HCEC 1CT (cell line): Measurements from ENCODE around the gene ATP2C2.
"Not testable (repeated sequence)": the region's sequence is repeated elsewhere in the genome, so short reads cannot be mapped to it uniquely, and the experiment has no call there.

Source experiments
- DNase-seq: peaks from one replicate; pipeline ENCODE4 v3.0.0-alpha.2; 2017

ATP2C2 gene

DNA sequence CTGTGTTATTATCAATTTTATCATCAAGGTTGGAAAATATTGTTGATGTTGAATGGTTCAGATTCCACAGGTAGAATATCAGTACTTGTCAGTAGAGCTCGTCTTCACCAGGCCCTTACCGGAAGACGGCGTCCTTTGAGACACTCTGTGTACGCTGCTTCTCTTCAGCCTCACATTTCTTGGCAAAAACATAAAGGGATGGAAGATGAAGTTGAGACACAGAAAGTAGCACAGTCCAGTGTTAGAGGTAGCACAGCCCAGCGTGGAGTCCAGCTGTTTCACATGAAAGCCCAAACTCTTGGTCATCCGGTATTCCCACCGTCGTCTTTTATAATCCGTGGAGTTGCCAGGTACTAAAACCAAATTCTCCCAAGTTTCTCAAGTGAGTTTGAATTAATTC, 30.4 kb downstream of the ATP2C2 start:
- no peak for DNase-seq

DNA sequence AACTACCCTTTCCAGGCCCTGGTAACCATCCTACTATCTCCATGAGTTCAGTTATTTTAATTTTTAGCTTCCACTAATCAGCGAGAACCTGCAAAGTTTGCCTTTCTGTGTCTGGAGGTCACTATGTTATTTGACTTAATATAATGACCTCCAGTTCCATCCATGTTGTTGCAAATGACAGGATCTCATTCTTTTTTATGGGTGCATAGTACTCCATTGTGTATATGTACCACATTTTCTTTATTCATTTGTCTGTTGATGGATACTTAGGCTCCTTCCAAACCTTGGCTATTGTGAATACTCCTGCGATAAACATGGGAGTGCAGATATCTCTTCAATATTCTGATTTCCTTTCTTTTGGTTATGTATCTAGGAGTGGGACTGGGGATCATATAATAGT, 31.6 kb downstream of the ATP2C2 start:
- not testable (repeated sequence) for DNase-seq

DNA sequence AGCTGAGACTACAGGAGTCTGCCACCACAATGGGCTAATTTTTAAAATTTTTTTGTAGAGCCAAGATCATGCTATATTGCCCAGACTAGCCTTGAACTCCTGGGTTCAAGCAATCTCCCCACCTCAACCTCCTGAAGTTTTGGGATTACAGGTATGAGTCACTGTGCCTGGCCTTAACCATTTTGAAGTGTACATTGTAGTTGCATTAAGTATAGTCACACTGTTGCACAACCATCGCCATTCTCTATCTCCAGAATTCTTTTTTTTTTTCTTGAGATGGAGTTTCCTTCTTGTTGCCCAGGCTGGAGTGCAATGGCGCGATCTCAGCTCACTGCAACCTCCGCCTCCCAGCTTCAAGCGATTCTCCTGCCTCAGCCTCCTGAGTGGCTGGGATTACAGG, 35.1 kb downstream of the ATP2C2 start:
- DNase-seq = not testable (repeated sequence)

DNA sequence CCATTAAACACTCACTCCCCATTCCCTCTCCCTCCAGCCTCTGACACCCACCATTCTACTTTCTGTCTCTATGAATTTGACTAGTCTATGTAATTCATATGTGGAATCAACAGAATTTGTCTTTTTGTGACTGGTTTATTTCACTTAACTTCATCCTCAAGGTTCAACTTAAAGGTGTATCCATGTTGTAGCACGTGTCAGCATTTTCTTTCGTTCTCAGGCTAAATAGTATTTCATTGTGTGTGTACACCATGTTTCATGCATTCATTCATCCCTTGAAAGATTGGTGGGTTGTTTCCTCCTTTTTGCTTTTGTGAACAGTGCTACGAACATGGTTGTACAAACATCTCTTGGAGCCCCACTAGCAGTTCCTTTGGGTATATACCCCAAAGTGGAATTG, 36.0 kb downstream of the ATP2C2 start:
- no peak for DNase-seq

DNA sequence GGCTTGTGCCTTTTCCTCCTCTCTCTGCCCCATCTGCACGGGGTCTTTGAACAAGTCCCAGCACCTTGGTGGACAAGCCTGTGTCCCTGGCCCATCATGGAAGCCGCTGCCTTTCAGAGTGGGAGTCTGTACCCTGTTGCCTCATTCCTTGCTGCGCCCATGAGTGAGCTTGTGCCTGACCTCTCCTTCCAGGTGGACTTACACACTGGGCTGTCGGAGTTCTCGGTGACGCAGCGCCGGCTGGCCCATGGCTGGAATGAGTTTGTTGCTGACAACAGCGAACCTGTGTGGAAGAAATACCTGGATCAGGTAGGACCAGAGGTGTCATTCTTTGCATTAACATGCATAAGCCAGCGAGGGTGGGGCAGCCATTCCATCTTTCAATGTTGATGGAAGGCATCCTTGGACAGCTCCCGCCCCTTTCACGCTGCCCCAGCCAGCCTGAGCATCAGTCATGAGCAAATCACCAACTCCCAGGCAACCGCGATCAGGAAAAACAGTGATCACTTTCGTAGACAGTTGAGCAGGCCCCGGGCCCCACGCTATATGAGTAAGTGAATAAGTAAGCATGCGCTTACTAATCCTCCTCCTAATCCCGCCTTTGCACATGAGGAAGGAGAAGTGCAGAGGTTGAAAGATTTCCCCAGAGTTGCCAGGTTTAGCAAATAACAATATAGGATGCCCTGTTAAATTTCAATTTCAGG, 36.8 kb downstream of the ATP2C2 start:
- no peak for DNase-seq

DNA sequence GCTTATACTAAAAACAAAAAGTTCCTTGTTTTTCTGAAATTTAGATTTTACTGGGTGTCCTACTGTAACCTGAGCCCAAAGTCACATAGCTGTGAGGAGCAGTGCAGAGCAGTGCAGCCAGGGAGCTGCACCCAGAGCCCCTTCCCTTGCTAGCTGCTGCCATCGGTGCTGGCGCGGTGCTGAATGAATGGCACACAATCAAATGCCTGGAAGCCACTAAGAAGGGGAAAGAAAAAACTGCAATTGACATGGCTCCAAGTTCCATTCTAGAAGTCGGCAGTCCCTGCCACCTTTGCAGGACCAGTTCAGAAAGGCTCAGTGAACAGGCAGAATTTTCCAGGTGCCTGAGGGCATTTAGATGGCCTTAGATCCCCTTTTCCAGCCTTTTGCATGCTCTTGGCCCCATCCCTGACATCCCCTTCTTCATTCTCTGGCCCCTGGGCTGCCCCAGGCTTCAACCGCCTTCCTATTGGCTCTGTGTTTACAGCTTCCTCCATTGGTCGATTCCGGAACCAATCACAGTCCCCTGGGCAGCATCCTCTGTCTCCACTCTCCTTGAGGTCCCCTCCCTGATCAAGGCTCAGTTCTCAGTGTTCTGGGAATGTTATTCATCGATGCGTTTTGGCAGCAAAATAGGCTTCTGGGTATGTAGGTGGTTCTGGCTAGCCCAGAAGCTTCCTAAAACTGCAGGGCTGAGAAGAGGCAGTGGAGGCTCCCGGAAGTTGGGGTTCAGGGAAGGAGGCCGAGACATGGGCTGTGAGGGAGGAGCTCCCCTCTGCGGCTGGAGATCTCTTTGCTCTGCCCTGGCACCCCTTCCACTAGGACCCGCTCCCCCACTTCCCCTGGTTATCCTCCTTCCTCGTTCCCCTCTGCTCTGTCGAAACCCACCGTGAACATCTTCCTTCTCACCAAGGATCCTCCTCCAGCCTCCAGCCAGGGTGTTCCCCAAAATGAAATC, 37.9 kb downstream of the ATP2C2 start:
- DNase-seq = no peak

DNA sequence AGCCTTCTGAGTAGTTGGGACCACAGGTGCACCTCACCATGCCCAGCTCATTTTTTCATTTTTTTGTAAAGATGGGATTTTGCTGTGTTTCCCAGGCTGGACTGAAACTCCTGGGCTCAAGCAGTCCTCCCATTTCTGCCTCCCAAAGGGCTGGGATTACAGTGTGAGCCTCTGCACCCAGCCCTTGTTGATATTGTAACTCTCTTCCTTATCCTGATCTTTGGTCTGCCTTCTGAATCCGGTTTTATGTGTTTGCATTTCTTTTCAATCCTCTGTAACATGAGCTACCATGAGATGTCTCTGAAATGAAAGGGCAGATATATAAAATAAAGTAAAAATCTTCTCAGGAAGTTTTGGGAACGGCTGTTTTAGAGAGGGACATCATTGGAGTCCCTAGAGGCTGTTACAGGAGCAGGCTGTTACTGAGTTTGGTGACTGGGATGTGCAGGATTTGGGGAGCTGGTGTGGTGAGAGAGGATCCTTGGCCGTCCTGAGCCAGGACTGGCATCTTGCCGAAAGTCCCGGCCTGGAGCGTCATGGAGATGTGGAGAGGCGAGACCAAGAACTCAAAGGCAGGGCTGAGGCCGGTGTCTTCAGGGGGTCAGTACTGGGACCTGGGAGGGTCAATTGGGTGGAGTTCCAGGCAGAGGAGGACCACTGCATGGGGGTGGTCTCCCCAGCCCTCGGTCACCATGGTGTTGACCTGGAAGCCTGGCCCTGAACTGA, 39.4 kb downstream of the ATP2C2 start:
- DNase-seq = no peak

DNA sequence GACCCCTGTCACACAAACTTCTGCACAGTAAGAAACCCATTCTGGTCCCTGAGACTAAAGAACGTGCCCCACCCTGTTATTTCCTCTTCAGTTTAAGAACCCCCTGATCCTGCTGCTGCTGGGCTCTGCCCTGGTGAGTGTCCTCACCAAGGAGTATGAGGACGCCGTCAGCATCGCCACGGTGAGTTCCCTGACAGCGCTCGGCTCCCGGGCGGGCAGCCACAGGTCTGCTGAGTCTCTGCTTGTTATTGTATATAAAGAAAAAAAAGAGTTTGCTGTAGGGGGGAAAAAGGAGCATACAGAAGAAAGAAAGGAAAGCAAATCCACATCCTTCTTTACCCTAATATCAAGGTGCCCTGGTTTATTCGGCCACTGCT, 40.0 kb downstream of the ATP2C2 start:
- DNase-seq = no peak

DNA sequence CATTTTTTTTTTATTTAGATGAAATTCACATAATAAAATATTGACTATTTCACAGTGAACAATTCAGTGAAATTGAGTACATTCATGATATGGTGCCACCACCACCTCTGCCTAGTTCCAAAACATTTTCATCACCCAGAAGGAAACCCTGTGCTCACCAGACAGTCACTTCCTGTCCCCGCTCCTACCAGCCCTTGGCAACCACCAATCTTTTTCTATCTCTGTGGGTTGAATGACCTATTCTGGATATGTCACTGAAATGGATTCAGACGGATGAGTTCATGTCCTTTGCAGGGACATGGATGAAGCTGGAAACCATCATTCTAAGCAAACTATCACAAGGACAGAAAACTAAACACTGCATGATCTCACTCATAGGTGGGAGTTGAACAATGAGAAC, 40.5 kb downstream of the ATP2C2 start:
- DNase-seq = no peak

DNA sequence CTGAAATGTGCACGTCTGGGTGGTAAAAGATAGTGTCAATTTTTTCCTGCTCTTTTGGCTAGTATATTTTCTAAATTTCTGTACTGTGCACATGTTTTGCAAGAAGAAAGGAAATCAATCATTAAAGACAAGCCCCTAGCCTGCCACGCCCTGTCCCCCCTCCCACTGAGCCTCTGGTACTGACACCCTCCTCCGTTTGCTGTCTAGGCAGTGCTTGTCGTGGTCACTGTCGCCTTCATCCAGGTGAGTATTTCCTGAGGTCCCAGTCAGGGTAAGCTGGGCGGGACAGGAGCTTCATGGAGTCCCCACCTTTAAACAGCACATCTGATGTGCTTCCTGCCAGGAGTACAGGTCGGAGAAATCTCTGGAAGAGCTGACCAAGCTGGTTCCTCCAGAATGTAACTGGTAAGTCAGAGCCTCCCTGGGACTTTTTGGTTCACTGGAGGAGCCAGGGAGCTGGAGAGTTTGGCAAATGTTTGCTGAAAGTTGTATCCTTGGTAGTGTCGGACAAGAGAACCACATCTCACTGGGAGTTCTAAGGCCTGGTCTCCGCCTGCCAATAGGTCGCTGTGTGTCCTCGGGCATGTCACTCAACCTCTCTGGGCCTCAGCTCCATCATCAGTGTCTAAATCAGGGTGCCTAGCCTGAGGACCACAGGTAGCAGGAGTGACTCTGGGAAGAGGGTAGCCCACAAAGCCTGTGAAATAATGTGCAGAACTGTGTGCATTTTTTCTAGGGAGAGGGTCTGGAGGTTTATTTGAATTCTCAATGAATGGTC, 42.2 kb downstream of the ATP2C2 start:
- DNase-seq = no peak

DNA sequence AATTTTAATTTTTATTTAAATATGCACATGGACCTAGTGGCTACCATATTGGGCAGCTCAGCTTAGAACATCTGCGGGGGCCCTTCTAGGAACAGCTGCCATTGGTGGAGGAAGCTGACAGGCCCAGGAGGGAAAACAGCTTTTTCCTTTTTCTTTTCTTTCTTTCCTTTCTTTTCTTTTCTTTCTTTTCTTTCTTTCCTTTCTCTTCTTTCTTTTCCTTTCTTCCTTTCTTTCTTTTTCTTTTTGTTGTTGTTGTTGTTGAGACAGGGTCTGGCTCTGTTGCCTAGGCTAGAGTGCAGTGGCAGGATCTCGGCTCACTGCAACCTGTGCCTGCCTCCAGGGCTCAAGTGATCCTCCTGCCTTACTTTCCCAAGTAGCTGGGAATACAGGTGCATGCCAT, 43.4 kb downstream of the ATP2C2 start:
- no peak for DNase-seq

DNA sequence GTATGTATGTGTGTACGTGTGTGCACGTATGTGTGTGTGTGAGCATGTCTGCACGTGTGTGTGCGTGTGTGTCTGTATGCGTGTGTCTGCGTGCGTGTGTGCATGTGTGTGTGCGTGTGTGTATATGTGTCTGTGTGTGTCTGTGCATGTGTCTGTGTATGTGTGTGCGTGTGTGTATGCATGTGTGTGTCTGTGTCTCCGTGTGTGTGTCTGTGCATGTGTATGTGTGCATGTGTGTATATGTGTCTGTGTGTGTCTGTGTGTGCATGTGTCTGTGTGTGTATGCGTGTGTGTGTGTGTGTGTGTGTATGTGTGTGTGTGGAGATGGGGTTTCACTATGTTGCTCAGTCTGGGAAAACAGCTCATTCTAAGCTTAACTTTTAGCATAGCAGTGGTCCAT, 43.9 kb downstream of the ATP2C2 start:
- DNase-seq = no peak

DNA sequence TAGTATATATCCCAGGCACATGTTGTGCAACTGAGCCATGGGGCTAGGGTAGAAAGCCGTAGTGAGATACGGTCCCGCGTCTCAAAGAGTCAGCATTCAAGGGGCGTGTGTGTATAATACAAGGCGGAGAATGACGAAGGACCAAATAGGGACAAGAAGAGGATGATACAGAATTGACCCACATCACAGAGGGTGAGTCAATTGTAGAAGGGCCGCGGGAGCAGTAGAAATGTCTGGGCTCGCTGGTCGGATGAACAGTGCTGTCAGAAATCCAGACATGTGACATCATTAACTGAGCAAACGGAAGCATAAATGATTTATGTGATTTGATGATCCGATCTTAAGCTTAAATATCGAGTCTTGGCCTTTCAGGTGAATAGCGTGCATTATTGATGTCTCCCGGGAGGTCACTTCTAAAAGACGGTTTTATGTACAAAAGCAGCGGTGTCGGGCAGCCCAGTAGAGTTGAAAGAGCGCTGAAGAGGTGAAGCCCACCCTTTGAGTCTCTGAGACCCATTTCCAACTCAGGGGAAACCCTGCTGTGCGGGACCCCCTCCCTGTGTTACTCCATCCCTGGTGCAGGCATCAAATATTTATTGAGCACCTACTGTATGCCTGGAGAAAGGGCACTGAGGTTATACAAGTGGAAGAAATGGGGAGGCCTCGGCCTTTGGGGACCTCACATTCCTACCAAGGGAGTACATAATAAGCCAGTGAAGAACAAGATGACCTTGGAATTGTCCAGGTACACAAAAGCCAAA, 45.1 kb downstream of the ATP2C2 start:
- no peak for DNase-seq

DNA sequence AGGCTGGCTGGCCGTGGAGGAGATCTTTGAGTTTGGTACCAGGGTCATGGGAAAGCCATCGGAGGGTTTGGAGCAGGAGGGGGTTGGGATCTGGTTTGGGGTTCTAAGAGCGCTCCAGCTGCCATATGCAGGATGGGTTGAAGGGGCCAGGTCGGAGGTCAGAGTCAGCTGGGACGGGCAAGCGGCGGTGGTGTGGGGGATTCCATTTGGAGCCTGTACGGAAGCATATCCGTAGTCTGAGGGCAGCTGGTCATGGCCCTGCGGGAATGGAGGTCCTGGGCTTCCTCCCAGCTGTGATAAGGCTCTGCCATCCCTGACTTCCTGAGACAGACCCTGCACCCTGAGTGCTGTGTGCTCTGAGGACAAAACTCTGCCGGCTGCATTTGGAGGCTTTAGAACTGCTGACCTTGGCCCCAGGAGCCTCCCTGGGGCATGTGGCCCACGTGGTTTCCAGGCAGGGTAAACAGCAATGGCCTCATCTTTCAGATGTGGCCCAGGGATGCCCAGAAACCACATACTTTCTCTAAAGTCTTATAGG, 46.5 kb downstream of the ATP2C2 start:
- DNase-seq = no peak

DNA sequence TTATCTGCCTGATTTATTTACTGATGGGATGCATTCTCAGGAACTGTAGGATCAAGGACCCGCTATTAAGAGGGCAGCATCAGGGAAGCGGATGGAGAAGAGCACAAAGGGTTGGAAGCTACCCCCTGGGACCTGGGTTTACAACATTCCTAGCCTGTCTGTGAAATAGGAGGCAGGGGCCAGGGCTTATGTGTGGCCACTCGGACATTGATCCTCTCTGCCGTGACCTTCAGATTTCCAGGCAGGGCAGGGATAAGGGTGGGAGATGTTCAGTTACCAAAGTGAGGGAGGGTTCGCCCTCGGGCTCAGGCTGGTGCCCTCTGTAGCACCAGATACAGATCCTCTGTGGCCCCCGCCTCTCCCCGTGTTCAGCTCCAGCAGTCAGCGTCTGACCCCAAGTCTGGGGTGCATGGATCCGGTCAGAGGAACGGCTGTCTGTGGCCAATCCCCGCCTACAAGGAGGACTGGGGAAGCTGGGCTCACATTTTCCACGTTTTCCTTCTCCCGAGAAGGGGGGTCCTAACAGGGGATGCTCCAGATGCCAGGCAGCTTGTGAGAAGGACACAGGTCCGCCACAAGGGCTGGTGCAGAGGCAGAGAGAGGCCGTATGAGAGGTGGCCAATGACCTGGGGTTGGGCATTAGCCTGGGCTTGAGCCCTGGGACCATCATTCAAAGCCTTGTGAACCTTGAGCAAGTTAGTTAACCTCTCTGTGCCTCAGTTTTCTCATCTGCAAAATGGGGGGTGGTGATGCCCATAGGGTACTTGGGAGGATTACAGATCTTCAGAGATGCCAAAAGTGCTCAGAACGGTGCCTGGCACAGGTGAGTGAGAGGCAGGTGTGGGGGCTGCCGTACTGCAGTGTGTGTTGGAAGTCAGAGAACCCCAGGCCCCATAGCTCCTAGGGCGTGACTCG, 48.3 kb downstream of the ATP2C2 start:
- DNase-seq = no peak

DNA sequence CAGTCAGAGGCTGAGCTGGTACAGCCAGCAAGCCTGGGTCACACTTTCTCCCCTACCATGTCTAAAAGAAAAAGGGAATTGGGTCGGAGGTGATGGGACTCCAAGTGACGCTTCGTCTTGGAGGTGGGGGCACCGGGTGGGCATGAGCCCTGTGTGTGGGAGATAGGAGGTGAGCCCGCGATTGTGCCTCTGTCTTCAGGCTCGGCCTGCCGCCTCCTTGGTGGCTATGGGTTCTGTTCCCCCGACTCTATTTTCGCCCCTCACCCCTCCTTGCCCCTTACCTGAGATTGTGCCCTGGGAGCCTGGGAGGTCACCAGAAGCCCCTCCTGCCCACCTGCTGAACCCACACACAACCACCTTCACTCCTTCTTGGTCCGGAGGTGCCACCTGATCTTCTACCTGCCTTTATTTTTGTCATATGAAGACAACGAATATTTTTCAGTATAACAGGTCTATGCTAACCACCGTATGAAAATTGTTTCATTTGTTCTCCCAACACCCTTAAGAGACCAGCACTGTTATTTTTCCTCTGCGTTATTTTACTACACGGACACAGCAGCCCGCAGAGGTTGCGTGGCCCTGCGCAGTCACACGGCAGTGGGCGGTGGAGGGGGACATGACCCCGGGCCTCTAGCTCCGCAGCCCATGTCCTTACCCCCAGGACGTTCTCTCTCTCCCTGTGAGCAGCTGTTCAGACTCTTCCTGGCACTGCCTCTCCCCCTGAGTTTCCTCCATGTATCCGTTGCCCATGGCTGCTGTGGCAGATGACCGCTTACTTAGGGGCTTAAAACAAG, 49.9 kb downstream of the ATP2C2 start:
- DNase-seq = no peak

DNA sequence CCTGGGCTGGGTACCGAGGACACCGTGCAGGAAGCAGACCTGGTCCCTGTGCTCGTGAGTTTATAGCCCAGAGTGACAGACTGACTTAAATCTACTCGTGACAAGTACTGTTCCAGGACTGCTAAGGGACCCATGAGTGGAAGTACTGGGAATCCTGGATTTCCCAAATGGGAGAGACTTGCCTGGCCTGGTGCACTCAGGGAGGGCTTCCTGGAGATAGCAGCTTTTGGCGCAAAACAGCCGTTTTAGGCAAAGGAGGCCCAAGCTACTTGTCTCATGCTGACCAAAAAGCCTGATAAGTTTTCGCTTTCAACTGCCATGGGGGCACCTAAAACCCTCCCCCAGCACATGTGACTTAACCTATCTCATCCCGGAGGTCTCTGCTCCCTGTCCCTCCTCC, 51.4 kb downstream of the ATP2C2 start:
- no peak for DNase-seq

DNA sequence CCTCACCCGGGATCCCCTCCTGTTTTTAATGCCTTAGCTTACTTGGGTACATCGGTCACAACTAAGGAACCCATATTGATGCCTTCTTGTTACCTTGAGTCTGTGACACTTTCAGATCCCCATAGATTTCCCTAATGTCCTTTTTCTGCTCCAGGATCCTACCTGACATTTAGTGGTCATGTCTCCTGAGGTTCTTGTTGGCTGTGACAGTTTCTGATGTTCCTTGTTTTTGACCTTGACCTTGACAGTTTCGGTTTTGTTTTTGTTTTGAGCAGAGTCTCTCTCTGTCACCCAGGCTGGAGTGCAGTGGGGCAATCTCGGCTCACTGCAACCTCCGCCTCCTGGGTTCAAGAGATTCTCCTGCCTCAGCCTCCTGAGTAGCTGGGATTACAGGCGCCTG, 52.2 kb downstream of the ATP2C2 start:
- DNase-seq = not testable (repeated sequence)

DNA sequence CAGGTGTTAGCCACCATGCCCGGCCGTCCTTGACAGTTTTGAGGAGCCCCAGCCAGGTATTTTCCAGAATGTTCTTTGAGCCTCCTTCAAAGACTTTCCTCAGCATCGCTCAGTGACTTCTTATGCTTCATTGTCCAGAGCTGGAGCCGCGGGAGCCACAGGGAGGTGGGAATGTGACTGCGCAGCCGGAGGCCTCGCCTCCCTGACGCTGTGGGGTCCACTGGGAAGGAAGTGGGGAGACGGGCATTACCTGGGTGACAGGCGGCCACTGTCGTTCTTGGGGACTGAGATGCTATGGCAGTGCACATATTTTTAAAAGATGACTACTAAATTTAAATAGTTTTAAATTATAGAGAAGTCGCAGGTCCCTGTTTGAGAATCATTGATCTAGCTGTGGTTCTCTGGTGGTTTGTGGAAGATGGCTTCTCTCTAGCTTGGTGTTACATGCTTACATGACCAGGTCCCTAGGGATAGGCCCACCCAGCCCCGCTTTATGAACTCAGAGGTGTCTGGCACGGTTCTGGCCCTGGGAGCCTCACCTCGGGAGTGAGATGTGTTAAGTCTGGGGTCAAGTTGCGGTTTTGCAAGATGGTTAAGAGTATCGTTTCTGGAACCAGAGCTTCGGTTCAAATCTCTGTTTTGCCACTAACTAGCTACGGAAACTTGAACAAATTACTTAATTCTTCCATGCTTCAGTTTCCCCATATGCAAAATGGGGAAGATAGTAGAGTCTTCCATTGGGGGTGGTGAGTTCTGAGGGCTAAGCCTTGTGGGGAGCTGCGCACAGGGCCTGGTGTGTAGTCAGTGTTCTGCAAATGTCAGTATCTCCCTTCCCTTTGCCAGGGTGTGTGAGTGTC, 53.0 kb downstream of the ATP2C2 start:
- no peak for DNase-seq
